K562 (cell line): ENCODE measurements around the gene F11R. TPM values are rescaled to one million over a fixed set of nuclear protein-coding genes. Genes with fewer than 3 reads are reported as not detected.
A peak's percentile ranks its signal among the peaks of the same experiment; 100 is the strongest.

Experiments used
- CBFA2T2 ChIP-seq: fragments of 450-650 bp; conservative IDR thresholded peaks from 2 replicates; pipeline ENCODE4 v1.6.1; 2017; ENCODE audit warnings: mild to moderate bottlenecking
- CCNT2 ChIP-seq: IDR thresholded peaks from 2 replicates; pipeline ENCODE4 v1.6.1; 2011; ENCODE audit warnings: borderline replicate concordance, low read depth, mild to moderate bottlenecking, moderate library complexity, mixed read lengths, low read length; ENCODE audit not compliant: insufficient read length; ENCODE audit errors: extremely low read depth
- ELF1 ChIP-seq: fragments of 200-800 bp; sonication (Bioruptor generic); IDR thresholded peaks from 2 replicates; pipeline ENCODE4 v1.6.1; 2016; ENCODE audit warnings: missing genetic modification characterization, missing compliant biosample characterization
- FUS ChIP-seq: fragments of 200-400 bp; formaldehyde crosslinking; optimal IDR thresholded peaks from 2 replicates; pipeline ENCODE3; 2017; ENCODE audit warnings: low read depth, low read length
- GATA2 ChIP-seq: sonication (generic); formaldehyde crosslinking; IDR thresholded peaks from 2 replicates; pipeline ENCODE4 v1.4.0; 2020; ENCODE audit warnings: mild to moderate bottlenecking, missing genetic modification reagents
- GTF2F1 ChIP-seq: IDR thresholded peaks from 2 replicates; pipeline ENCODE4 v1.6.1; 2011; ENCODE audit warnings: low read depth, low read length, improper control_type of control experiment
- RBM39 ChIP-seq: fragments of 200-400 bp; formaldehyde crosslinking; optimal IDR thresholded peaks from 2 replicates; pipeline ENCODE3; 2018; ENCODE audit warnings: low read depth, low read length
- RNF2 ChIP-seq: sonication (generic); IDR thresholded peaks from 2 replicates; pipeline ENCODE4 v1.6.1; 2016
- SFPQ ChIP-seq: fragments of 200-400 bp; formaldehyde crosslinking; IDR thresholded peaks from 2 replicates; pipeline ENCODE4 v1.6.1; 2017; ENCODE audit warnings: mild to moderate bottlenecking, low read depth, low read length, moderate library complexity
- TSC22D4 ChIP-seq: fragments of 450-650 bp; IDR thresholded peaks from 2 replicates; pipeline ENCODE4 v1.6.1; 2016; ENCODE audit warnings: missing genetic modification characterization, missing biosample characterization, control low read depth
- XRCC4 ChIP-seq: IDR thresholded peaks from one replicate; pipeline ENCODE4 v1.6.1; 2011; ENCODE audit not compliant: insufficient read depth, insufficient read length; ENCODE audit errors: extremely low read depth
- ZFX ChIP-seq: sonication (generic); formaldehyde crosslinking; IDR thresholded peaks from 2 replicates; pipeline ENCODE4 v1.8.0; 2022; ENCODE audit warnings: mild to moderate bottlenecking, missing genetic modification reagents, moderate library complexity
- ZNF398 ChIP-seq: fragments of 250-450 bp; sonication (Bioruptor Pico); IDR thresholded peaks from 2 replicates; pipeline ENCODE4 v1.8.0; 2021; ENCODE audit warnings: moderate library complexity, mild to moderate bottlenecking, inconsistent platforms
- polyA plus RNA-seq, 8 experiments: library from polyadenylated mRNA; depleted of rRNA in 4 of 8; stranded (reverse) in 5 of 8; unstranded in 3 of 8; fragments of >200 nt; fragmentation: Nextera tagmentation in 2 of 8; fragmentation: Illumina TruSeq in 1 of 8; extraction: Ambion mirVana in 2 of 8; extraction: Trizol in 1 of 8; gene quantifications; 2 replicates each; pipeline versions ENCODE4 v1.2.1 to v1.2.3, GENCODE V29; 2011 to 2014; ENCODE audit warnings: inconsistent platforms in 1 of 8, missing spikeins in 1 of 8
- total RNA-seq, 7 experiments: library from RNA; depleted of rRNA in 6 of 7; stranded (reverse); fragments of >200 nt in 6 of 7; fragmentation: Illumina TruSeq in 2 of 7; extraction: Trizol in 2 of 7; gene quantifications; 2 replicates each; pipeline versions ENCODE4 v1.2.1 to v1.2.3, GENCODE V29; 2011 to 2021; ENCODE audit warnings: low replicate concordance in 1 of 7

Gene F11R
- total and polyA plus RNA-seq, 9 of the 15 experiments (the other 6 are each of a cell fraction or from before 2014, with no cell fraction given) = 27.4 to 187 (median 52.5) TPM

- TF ChIP-seq CCNT2 (peak; percentile 29), SFPQ (no peak), FUS (no peak), RNF2 (no peak), GATA2 (CRISPR knock-in tag) (peak; percentile 79), GTF2F1 (no peak), ELF1 (tag) (no peak), RBM39 (no peak), ZNF398 (CRISPR knock-in tag) (no peak), TSC22D4 (tag) (no peak), CBFA2T2 (no peak; the same call in 1 of the 2 replicates), XRCC4 (no peak), ZFX (CRISPR knock-in tag) (peak; percentile 82; the same call in 1 of the 2 replicates)
These were observed 24.2 kb upstream of the F11R start (continued) for GRCh38 chr1:161044908-161045735.
